Neural cell (in vitro differentiated cells): Measurements from ENCODE around the gene TGM1.

Experiments
- CTCF ChIP-seq: fragments of 450-650 bp; IDR thresholded peaks from 2 replicates; pipeline ENCODE4 v1.5.1; 2014; ENCODE audit warnings: antibody characterized with exemption, mild to moderate bottlenecking, moderate library complexity; ENCODE audit not compliant: poor library complexity, severe bottlenecking
- EP300 ChIP-seq: fragments of 450-650 bp; conservative IDR thresholded peaks from 2 replicates; pipeline ENCODE4 v1.6.1; 2014; ENCODE audit warnings: antibody characterized with exemption, mild to moderate bottlenecking, moderate library complexity; ENCODE audit not compliant: poor library complexity, severe bottlenecking
- EZH2 ChIP-seq: fragments of 200-600, 300-800 bp; shearing (Covaris generic), sonication (generic); IDR thresholded peaks from 2 replicates; pipeline ENCODE4 v1.6.1; 2014; ENCODE audit warnings: antibody characterized with exemption, low read length, borderline replicate concordance, mild to moderate bottlenecking; ENCODE audit not compliant: insufficient read depth, poor library complexity, severe bottlenecking
- MXI1 ChIP-seq: fragments of 450-650 bp; conservative IDR thresholded peaks from 2 replicates; pipeline ENCODE4 v1.6.1; 2014; ENCODE audit warnings: antibody characterized with exemption, mild to moderate bottlenecking; ENCODE audit not compliant: poor library complexity, severe bottlenecking
- POLR2AphosphoS5 ChIP-seq: IDR thresholded peaks from 2 replicates; pipeline ENCODE4 v1.6.1; 2012
- REST ChIP-seq: IDR thresholded peaks from 2 replicates; pipeline ENCODE4 v1.6.1; 2012; ENCODE audit warnings: borderline replicate concordance
- SMC3 ChIP-seq: fragments of 450-650 bp; conservative IDR thresholded peaks from 2 replicates; pipeline ENCODE4 v1.6.1; 2014; ENCODE audit warnings: antibody characterized with exemption, mild to moderate bottlenecking, moderate library complexity; ENCODE audit not compliant: poor library complexity
- TAF1 ChIP-seq: IDR thresholded peaks from 2 replicates; pipeline ENCODE4 v1.6.1; 2012; ENCODE audit warnings: low read depth

- TF ChIP-seq POLR2AphosphoS5 (no peak), CTCF (no peak), EP300 (no peak), EZH2 (no peak), TAF1 (no peak), REST (no peak), MXI1 (no peak), SMC3 (no peak)
Measured at GRCh38 chr14:24260780-24261157, 2.2 kb downstream of the TGM1 start.
